Fibroblast of skin of right biceps (primary cell): Measurements from ENCODE around the gene ELSPBP1.
"Not testable (repeated sequence)": the region's sequence is repeated elsewhere in the genome, so short reads cannot be mapped to it uniquely, and the experiment has no call there.

Experiments used
- DNase-seq: peaks from one replicate; pipeline ENCODE4 v3.0.0-alpha.2; 2013

Gene ELSPBP1

DNA sequence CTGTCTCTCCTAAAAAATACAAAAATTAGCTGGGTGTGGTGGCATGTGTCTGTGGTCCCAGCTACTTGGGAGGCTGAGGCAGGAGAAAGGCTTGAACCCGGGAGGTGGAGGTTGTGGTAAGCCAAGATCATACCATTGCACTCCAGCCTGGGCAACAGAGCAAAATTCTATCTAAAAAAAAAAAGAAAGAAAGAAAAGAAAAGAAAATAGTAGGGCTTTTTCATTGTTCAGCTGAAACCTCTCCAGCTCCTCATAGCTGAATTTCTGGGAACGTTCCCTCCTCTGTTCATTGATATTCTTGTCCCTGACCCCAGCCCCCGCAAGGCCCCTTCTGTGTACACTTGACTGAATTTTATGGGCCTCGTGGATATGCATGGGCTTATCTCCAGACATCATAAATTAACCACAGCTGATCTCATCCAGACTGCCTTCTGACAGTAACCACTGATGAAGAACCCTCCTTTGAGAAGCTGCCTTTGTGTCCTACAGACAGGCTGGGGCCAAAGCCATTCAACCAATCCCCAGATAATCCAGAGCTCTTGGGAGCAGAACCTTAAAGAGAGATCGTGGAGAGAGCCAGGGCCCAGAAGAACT lies at the start of gene ELSPBP1:
Gene ELSPBP1 (plus strand): TSS at position 424 of the 594 bp plus-strand sequence. CDS start 14,036 bp downstream, outside the sequence.
- DNase-seq, result no peak

DNA sequence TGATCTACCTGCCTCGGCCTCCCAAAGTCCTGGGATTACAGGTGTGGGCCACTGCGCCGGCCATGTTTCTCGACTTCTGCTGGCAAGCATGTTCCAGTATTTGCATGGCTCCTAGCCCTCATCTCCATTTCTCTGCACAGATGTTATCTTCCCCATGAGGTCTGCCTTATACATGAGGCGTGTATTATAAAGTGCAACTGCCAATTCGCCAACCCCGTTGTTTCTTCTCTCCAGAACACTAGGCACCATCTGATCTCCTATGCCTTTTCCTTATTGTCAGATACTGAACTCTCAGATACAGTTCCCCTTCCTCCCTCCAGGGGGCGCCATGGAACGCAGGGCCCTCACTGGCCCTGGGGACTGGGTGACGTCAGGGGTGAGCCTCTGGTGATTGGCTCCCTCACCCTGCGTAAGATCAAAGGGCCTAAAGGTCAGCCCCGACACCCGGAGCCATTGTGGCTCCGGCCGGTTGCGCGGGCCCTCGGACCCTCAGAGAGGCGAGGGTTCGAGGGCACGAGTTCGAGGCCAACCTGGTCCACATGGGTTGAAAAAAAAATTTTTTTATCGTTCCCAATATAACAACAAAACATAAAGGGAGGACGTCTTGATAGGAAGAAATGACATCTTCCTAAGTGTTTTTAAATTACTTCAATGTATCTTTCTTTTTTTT lies 44.4 kb upstream of the ELSPBP1 start:
- DNase-seq, result not testable (repeated sequence)

DNA sequence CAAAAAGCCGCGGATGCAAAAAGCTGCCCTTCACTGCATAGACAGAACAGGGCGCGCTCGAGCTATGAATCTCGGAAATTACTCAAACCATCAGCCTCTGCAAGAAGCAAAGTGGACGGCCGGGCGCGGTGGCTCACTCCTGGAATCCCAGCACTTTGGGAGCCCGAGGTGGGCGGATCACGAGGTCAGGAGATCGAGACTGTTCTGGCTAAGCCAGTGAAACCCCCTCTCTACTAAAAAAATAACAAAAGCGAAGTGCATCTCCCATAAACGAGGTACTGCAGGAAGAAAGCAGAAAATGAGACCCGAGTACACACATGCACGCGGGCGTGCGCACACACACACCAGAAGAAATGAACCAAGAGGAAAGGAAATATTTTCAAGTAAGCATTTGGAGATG lies 42.3 kb upstream of the ELSPBP1 start:
- not testable (repeated sequence) for DNase-seq

DNA sequence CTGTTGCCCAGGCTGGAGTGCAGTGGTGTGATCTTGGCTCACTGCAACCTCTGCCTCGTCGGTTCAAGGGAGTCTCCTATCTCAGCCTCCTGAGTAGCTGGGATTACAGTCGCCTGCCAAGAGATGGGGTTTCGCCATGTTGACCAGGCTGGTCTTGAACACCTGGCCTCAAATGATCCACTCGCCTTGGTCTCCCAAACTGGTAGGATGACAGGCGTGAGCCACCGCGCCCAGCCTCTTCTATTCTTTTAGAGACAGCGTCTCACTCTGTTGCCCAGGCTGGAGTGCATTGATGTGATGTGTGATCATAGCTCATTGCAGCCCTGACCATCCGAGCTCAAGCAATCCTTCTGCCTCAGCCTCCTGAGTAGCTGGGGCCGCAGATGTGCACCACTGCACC lies 38.5 kb upstream of the ELSPBP1 start:
- not testable (repeated sequence) for DNase-seq

DNA sequence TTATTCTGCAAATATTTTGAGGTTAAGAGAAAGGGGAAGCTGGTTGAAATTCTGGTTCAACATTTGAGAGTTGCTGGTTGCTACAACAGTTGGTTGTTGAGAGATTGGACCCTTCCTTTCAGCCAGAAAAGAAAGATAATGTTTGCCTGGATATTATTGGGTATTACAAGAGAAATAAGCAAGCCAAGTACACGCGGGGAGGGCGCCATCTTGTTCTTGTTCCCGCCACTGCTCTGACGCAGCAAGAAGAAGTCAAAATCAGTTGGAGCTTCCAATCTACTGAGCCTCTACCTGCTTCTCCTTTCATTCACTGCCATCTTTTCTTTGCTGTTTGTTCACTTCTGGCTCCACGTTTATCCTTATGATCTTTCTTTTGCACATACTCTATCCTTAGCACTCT lies 20.9 kb upstream of the ELSPBP1 start:
- no peak for DNase-seq

DNA sequence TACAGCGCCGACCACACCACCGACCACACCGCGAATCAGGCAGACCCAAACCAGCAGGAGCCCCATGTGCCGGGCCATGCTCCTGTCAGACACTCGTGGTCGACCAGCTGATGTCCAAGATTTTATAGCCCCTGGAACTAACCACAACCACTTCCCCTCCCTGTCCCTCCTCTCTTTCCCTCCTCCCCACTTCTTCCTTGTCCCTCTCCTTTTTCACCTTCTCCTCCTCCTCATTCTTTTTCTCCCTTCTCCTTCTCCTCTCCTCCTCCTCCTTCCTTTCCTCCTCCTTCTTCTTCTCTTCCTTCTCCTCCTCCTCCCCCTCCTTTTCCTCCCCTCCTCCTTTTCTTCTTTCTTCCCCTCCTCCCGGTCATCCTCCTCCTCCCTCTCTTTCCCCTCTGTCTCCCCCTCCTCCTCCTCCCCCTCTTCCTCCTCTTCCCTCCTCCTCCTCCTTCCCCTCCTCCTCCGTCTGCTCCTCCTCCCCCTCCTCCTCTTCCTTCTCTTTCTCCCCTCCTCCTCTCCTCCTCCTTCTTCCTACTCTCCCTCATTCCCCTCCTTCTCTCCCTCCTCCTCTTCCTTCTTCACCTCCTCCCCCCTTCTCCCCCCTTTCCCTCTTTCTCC lies 3.1 kb upstream of the ELSPBP1 start:
- DNase-seq, result no peak

DNA sequence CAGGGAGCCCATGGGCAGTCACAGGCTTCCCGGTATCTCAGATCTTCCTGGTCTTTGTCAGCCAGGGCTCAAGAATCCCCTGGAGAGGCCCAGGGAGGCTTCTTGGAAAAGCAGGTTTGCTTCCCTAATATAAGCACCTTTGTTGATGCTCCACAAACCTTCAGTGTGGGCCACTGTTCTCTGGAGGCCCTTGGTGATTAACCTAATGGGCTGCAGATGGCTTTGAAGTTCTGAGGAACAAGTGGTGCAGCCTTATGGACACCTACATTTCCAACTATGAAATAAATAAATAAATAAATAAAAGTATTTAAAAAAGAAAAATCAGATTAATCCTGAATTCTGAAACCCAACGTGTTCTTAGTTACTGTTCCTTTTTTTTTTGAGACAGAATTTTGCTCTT lies 2.4 kb upstream of the ELSPBP1 start, which contains the start of gene BSPH1:
Gene BSPH1 (minus strand): TSS at position 101 of the 400 bp plus-strand sequence. CDS start 89 bp downstream, at position 12.
- no peak for DNase-seq

DNA sequence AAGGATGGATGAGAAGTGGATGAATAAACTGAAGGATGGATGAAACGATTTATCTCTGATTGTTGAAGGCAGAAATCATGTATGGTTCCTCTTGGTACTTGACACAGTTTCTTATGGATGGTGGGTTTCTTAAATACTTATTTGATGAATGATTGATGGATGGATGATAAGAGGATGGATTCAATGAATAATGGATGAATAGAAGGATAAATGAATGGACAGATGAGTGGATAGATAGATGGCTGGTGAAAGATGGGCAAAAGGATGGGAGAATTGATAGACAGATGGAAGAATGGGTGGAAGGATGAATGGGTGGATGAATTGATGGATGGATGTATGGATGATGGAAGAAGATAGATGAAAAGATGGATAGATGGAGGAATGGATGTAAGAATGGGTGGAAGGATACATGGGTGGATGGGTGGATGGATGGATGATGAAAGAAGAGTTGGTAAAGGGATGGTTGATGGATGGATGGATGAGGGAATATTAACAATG lies 1.8 kb downstream of the ELSPBP1 start:
- no peak for DNase-seq

DNA sequence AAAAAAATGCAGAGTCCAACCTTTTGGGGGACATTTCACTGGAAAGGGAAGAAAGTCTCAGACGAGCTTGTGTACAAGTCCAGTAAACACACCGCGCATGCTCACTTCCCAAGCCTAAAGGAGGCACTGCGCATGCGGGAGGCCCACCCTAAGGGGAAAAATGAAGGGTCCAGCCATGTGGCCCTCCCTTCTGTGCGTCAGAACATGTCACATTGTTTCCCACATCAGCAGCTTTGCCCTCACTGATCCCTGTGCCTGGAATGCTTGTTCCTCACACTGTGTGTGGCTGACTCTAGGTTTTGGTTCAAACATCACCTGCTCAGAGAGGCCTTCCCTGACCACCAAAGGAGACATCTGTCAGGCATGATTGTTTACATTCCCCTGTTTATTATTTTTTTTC lies 4.4 kb downstream of the ELSPBP1 start:
- DNase-seq, result no peak

DNA sequence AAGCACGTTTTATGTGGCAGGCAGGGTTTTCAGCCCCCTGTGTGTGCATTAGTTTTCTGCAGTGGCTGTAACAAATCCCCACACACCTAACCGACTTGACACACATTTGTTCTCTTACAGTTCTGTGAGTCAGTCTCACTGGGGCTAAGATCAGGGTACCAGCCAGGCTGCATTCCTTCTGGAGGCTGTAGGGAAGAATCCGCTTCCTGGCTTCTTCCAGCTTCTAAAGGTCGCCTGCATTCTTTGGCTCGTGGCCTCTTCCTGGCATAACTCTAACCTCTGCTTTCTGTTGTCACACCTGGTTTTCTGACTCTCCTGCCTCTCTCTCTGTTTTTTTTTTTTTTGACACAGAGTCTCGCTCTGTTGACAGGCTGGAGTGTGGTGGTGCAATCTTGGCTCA lies 6.4 kb downstream of the ELSPBP1 start:
- DNase-seq, result no peak

DNA sequence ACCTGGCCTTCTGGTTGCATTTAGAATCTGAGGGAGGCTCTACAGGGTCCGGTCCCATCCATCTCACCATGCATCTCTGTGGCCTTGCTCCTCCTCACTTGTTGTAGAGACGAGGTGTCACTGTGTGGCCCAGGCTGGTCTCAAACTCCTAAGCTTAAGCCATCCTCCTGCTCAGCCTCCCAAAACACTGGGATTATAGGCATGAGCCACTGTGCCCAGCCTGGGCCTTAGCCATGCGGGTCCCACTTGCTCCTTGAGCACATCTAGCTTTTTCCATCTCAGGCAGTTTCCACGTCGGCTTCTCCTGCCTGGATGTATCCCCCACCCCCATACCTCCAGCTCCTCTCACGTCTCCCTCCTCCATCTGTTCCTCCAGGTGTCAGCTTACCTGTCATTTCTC lies 9.8 kb downstream of the ELSPBP1 start:
- DNase-seq, result no peak

DNA sequence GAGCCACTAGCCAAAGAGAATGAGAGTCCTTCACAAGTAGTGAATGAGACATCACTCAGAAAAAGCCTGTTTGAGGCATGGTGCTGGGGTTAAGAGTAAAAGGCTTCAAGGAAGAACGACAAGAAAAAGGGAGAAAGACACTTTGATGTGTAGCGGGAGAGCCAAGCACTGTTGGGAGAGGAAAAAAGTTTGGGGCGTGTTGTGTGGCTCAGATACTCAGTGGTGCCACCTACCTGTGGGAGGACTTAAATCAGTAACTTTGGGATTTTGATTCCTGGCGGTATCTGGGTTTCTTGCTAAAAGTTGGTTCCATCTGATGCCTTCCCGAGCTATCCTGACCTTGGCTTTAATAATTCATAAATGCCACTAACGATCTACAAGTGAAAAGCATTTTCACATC lies 12.3 kb downstream of the ELSPBP1 start:
- no peak for DNase-seq

DNA sequence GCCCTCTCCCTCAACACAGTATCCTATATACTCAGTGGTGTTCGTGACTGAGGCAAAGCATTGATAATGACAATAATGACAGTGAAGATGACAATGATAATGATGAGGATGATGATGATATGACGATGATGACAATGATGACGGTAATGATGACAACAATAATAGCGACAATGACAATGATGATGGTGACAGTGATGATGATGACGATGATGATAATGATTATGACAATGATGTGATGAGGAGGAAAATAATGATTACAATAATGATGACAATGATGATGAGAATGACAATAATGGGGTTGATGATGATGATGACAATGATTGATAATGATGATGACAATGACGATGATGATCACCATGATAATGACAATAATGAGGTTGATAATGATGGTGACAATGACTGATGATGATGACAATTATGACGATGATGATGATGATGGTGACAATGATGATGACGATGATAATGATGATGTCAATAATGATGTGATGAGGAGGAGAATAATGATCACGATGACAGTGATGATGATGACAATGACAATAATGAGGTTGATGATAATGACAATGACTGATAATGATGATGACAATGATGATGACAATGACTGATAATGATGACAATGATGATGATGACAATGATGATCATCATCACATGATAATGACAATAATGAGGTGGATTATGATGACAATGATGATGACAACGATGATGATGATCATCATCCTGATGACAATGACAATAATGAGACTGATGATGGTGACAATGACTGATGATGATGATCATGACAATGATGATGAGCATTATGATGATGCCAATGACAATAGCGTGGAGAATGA lies 16.7 kb downstream of the ELSPBP1 start:
- DNase-seq, result no peak

DNA sequence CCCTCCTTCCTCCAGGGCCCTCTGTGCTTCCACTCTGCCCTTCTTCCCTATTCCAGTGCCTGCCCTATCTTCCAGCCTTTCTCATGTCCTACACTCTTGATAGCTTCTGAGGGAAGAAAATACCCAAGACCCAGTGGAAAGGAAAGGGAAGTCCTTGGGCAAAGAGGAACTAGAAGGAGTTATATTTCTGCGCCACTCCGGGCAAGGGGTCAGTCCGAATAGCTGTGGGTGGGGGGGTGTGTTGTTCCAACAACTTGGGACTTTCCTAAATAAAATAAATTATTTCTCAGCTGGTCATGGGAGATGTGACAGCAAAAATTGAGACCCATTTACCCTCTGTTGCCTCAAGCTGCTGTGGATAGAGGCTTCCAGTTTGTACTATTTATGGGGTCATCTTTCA lies 26.3 kb downstream of the ELSPBP1 start:
- no peak for DNase-seq

DNA sequence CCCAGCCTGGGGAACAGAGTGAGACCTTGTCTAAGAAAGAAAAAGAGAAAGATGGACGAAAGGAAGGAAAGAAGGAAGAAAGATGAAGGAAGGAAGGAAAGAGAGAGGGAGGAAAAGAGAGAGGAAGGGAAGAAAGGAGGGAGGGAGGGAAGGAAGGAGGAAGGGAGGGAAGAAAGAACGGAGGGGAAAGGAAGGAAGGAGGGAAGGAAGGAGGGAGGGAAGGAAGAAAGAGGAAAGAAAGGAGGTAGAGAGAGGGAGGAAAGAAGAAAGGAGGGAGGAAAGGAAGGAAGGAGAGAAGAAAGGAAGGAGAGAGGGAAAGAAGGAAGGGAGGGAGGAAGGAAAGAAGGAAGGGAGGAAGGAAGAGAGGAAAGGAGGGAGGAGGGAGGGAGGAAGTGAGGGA lies 28.6 kb downstream of the ELSPBP1 start:
- no peak for DNase-seq

DNA sequence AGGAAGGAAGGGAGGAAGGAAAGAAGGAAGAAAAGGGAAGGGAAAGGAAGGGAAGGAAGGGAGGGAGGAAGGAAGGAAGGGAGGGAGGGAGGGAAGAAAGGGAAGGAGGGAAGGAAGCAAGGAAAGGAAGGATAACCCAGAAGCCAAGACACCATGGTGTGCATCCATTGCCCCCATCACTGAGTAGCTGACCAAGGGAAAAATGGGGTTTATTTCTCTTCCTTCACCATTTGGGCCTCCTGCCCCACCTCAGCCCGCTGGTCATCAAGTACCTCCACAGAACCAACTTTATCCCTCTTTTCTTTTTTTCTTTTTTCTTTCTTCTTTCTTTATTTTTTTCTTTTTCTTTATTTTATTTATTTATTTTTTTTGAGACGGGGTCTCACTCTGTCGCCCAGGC lies 29.1 kb downstream of the ELSPBP1 start:
- DNase-seq, result no peak

DNA sequence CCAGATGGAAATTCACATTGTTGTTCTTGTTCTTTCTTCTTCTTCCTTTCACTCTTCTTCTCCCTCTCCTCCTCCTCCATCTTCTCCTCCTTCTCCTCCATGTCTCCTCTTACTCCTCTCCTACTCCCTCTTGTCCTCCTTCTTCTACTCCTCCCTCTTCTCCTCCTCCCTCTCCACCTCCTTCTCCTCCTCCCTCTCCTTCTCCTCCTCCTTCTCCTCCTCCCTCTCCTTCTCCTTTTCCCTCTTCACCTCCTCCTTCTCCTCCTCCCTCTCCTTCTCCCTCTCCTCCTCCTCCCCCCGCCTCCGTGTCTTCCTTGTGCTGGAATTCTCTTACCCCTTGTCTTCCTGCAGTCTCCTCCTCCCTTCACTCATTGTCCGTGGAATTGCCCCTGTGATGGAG lies 31.0 kb downstream of the ELSPBP1 start:
- no peak for DNase-seq

DNA sequence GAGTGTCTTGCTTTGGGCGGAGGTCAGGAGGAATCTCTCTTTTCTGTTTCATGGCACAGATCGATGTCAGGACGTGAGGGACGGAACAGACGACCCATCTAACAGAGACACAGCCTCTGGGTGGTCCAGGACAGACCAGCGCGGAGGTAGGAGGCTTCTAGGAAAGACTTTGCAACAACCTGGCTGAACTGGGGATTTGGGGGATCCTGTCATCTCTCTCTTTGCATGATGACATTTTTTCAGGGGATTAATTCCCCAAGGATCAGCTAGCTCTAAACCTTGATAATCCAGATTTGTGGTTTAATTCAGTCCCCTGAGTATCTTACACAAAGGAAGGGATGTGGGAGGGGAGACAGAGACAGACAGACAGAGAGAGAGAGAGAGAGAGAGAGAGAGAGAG lies 35.0 kb downstream of the ELSPBP1 start:
- DNase-seq, result no peak

DNA sequence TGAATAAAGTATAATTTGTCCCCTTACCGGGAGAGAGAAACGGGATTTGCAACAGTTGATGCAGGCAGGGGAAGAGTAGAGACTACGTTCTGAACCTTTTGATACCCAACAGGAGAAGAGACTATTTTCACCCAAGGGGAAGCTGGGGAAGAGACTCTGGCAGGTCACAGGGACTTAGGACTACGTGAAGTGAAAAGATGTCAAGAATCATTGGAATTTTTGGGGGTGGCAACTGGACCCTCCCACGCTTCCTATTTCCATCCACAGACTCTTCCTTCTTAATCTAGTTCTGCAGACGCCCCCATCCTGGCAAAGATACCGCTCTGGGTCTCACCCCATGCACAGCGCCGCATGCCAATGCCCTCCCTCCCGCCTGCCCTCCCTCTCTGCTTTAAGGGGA lies 35.6 kb downstream of the ELSPBP1 start:
- DNase-seq, result no peak

DNA sequence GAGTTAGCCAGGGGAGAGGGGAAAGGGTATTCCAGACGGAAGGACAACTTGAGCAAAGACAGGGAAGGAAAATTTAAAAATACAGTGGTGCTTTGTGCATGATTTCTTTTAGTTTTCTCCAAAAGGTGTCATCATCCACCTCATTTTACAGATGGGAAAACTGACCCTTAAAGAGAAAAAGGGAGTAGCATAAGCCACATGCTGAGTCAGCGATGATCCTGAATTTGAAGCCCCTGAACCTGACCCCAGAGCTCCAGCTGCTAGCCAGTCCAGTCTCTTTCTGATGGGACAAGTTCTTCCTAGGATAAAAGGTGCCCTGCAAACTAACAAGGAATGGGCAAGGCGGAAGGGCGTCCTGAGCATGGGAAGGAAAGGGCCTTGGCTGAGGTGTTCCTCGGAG lies 39.2 kb downstream of the ELSPBP1 start:
- DNase-seq, result no peak

DNA sequence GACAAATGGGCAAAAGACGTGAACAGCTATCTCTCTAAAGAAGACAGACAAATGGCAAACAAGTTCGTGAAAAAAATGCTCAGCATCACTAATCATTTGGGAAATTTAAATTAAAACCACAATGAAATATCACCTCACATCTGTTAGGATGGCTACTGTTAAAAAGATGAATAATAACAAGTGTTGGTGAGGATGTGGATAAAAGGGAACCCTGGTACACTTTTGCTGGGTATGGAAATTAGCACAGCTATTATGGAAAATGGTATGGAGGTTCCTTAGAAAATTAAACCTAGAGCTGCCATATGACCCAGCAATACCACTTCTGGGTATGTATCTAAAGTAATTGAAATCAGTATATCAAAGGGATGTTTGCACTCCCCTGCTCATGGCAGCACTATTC lies 42.3 kb downstream of the ELSPBP1 start:
- no peak for DNase-seq

DNA sequence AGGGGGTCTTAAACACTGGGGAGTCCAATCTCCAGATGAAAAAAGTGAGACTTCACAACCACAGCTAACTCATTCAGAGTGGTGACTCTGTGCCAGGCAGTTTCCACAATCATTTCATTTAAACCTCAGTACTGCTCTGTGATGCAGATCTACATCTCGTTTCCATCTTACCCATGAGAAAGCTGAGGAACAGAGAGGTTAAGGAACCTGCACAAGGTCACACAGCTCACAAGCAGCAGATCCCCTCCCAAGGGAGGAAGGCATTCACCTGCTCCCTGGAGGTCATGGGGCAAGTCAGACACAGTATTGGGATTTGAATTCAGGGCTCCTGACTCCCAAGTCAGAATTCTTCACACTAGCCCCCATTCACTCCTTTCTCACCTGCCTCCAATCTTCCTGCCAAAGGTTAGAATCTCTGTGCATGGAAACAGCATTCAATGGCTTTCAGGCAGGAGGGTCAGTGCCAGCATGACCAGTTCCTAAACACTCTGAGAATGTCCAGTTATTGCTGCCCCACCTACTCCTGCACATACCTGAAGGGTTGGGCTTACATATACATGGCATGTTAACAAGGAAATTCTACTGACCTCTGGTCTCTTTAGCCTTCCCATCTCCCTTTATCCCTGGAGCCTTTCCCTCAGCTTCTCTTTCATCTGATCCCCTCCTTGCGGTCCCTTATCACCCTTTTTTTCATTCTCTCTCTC lies 47.6 kb downstream of the ELSPBP1 start:
- DNase-seq, result no peak
